ENCODE results near the gene CPNE1.

CPNE1 gene

DNA sequence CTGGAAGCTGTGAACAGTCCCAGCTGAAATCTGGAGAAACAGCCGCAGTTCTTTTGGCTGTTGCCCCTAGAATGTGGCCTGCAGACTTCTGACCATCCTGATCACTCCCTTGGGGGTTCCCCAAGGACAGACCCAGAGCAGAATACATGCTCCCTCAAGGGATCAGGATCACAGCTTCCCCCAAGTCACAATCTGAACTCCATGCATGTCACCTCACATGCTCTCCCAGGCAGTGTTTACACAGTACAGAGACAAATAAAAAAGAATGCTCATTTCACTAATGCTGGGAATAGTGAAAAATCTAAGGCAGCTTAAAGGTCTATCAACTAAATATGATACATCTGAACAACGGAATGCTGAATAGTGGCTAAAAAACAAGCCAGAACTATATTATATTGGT is 28.6 kb downstream of the CPNE1 start:
- H3K4me3 ChIP-seq (ENCODE audit: low read depth, low read length) = no peak overlapping the region
- TF ChIP-seq, protein P1, sequence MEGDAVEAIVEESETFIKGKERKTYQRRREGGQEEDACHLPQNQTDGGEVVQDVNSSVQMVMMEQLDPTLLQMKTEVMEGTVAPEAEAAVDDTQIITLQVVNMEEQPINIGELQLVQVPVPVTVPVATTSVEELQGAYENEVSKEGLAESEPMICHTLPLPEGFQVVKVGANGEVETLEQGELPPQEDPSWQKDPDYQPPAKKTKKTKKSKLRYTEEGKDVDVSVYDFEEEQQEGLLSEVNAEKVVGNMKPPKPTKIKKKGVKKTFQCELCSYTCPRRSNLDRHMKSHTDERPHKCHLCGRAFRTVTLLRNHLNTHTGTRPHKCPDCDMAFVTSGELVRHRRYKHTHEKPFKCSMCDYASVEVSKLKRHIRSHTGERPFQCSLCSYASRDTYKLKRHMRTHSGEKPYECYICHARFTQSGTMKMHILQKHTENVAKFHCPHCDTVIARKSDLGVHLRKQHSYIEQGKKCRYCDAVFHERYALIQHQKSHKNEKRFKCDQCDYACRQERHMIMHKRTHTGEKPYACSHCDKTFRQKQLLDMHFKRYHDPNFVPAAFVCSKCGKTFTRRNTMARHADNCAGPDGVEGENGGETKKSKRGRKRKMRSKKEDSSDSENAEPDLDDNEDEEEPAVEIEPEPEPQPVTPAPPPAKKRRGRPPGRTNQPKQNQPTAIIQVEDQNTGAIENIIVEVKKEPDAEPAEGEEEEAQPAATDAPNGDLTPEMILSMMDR (IDR thresholded peaks at IDR 0.05; ENCODE audit: low read depth, low read length) = no peak

DNA sequence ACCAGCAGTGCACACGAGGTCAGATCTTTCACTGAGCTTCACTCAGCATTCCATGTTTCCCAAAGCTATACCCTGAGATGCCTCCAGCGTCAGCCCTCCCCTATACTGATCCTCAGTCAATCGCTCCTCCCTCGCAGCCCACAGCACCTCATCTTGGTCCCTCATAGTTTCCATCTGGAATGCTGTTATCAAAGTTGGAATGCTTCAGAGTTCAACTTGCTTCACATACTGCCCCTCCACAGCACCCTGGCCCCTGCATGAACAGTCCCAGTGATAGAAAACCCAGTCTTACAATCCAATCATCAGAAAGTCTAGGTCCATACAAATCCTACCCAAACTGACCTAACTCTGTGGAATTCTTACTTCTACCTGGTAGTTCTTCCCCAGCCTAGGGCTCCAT is 29.0 kb downstream of the CPNE1 start:
- TF ChIP-seq, protein P1 (IDR thresholded peaks at IDR 0.05; ENCODE audit: low read depth, low read length) = no peak
- no peak overlapping the region for H3K4me3 ChIP-seq (ENCODE audit: low read depth, low read length)

DNA sequence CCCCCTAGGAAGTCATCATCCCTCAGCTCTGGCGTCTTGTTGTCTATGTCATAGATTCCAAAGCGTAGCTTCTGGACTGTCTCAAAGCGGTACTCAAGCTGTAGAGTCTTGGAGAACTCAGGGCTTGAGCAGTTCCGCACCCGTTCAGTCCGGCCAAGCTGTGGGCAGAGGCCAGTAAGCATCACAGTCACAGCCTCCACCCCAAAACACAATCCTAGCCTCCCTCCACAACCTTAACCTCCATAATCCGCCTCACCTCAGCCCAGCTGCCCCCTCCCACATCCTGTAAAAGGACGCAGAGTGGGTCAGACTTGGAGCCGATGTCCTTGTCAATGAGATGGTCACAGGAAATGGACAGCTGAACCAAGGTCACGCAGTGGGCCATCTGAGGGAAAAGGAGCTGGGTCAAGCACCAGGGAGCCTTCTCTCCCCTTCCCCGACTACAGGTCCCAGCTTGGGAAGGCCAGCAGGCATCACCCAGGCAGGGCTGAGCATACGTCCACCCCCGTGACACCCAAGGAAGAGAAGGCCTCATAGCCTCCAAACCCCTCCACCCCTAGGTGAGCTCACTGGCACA is 32.1 kb downstream of the CPNE1 start:
- H3K4me3 ChIP-seq (ENCODE audit: low read depth, low read length) = no peak overlapping the region
- TF ChIP-seq, protein P1 (IDR thresholded peaks at IDR 0.05; ENCODE audit: low read depth, low read length) = no peak

DNA sequence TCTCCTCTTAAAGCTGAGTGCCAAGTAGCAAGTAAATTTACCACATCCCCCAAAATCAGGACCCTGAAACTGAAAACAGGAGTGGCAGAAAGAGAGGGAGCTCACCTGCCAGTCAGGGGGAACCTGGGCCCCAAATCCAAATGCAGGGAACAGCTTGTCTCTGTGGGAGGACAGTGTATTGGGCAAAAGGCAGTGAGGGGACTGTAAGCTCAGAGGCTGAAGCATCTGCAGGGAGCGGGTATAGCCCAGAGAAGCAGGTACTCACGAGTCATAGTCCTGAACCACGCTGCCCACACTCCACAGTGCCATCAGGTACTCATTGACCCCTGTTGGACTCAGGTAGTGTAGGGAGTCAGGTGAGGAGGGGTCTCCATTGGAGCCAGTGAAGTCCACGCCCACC is 34.1 kb downstream of the CPNE1 start:
- TF ChIP-seq, protein P1 (IDR thresholded peaks at IDR 0.05; ENCODE audit: low read depth, low read length) = no peak
- no peak overlapping the region for H3K4me3 ChIP-seq (ENCODE audit: low read depth, low read length)

DNA sequence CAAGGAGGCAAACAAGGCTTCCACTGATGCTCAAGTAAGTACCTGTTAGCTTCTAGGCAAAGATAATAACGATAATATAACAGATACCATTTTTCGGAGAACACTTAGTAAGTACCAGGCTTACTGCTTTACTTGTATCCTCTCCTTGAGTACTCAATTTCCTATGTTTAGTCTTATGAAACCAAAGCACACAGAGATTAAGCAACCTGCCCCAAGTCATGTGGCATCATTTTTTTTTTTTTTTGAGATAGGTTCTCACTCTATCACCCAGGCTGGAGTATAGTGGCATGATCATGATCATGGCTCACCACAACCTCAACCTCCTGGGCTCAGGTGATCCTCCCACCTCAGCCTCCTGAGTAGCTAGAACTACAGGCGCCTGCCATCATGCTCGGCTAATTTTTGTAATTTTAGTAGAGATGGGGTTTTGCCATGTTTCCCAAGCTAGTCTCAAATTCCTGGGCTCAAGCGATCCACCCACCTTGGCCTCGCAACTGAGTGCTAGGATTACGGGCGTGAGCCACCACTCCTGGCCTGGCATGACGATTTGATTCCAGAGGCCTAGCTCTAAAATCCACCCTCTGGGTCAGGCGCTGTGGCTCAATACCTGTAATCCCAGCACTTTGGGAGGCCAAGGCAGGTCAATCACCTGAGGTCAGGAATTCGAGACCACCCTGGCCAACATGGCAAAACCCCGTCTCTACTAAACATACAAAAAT is 35.1 kb downstream of the CPNE1 start:
- TF ChIP-seq, protein P1 (IDR thresholded peaks at IDR 0.05; ENCODE audit: low read depth, low read length) = no peak
- no peak overlapping the region for H3K4me3 ChIP-seq (ENCODE audit: low read depth, low read length)

DNA sequence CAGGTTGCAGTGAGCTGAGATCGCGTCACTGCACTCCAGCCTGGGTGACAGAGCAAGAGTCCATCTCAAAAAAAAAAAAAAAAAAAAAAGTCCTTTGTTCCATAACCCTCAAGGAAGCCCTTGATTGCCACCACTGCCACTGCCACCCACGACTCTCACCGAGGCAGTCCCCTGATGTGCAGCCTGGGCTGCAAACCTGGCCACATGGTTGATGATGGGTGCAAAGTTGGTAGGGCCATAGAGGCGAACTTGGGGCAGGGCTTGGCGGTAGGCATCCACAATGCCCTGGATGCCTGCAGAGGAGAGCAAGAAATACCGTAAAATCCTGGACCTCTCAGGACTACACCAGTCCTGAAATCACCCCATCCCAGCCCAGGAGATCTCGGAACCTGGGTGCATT is 37.6 kb downstream of the CPNE1 start:
- TF ChIP-seq, protein P1 (IDR thresholded peaks at IDR 0.05; ENCODE audit: low read depth, low read length) = no peak
- H3K4me3 ChIP-seq (ENCODE audit: low read depth, low read length) = no peak overlapping the region

DNA sequence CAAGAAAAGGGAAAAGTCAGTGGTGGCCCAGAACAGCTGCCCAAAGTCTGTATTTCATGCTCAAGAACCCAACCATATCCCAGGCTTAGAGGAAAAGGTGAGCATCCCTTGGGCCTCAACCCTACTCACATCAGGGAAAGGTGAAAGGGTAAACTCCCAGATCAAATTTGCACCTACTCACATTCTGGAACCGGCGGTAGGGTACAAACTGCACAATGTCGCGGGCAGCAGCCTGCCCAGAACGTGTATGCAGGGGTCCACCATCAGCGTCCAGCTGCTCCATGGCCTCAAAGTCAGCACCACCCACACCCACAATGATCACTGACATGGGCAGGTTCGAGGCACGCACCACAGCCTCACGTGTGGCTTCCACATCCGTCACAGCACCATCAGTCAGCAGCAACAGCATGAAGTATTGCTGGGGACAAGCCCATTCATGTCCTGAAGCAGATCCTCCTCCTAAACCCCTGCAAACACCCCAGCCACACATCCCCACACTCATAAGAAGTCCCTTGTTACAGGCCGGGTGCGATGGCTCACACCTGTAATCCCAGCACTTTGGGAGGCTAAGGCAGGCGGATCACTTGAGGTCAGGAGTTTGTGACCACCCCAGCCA is 38.2 kb downstream of the CPNE1 start:
- TF ChIP-seq, protein P1 (IDR thresholded peaks at IDR 0.05; ENCODE audit: low read depth, low read length) = no peak
- no peak overlapping the region for H3K4me3 ChIP-seq (ENCODE audit: low read depth, low read length)
